CD8-positive, alpha-beta memory T cell (primary cell): ENCODE results near the gene LRPPRC. TPM values are rescaled to one million over a fixed set of nuclear protein-coding genes. Genes with fewer than 3 reads are reported as not detected.

Experiments used
- CTCF ChIA-PET: fragments of 350-600 bp; sonication (Branson Sonifier 250); formaldehyde crosslinking; loops from one replicate; lab custom pipeline; 2021; ENCODE audit warnings: antibody characterized with exemption; lab: Charles Lee
- POLR2A ChIA-PET: fragments of 350-600 bp; sonication (Branson Sonifier 250); formaldehyde crosslinking; loops from one replicate; lab custom pipeline; 2021; ENCODE audit warnings: antibody characterized with exemption; lab: Charles Lee
- DNase-seq, 5 donors: peaks; one replicate each; pipeline versions ENCODE4 v3.0.0 to v3.0.0-alpha.2; 2020 to 2022; ENCODE audit warnings: mixed read lengths in 1 of 5
- H3K27ac ChIP-seq: one replicate; pipeline ENCODE4 v1.7.0; 2013; ENCODE audit warnings: low read depth, mild to moderate bottlenecking, low read length, moderate library complexity
- H3K27me3 ChIP-seq: 2 replicates; pipeline ENCODE4 v1.7.0; 2013; ENCODE audit warnings: low read length, mild to moderate bottlenecking; ENCODE audit not compliant: insufficient read depth, poor library complexity, severe bottlenecking
- H3K36me3 ChIP-seq: 2 replicates; pipeline ENCODE4 v1.7.0; 2013; ENCODE audit warnings: mild to moderate bottlenecking, low read length, moderate library complexity; ENCODE audit not compliant: insufficient read depth
- H3K4me1 ChIP-seq: 2 replicates; pipeline ENCODE4 v1.7.0; 2013; ENCODE audit warnings: mild to moderate bottlenecking, low read length, moderate library complexity; ENCODE audit not compliant: insufficient read depth
- H3K4me3 ChIP-seq: 2 replicates; pipeline ENCODE4 v1.7.0; 2013; ENCODE audit warnings: mild to moderate bottlenecking, low read length
- H3K9me3 ChIP-seq: 2 replicates; pipeline ENCODE4 v1.7.0; 2013; ENCODE audit warnings: mild to moderate bottlenecking, low read length
- H3K27ac Mint-ChIP-seq, 8 donors: one replicate each; pipeline ENCODE4 v1.8.0; 2020 to 2021; ENCODE audit warnings: mixed read lengths in 8 of 8, mild to moderate bottlenecking in 6 of 8, inconsistent platforms in 3 of 8, moderate library complexity in 3 of 8
- H3K27me3 Mint-ChIP-seq, 2 donors: one replicate each; pipeline ENCODE4 v1.8.0; 2020 to 2021; ENCODE audit warnings: mixed read lengths in 2 of 2, mild to moderate bottlenecking in 1 of 2, moderate library complexity in 1 of 2
- H3K36me3 Mint-ChIP-seq, 3 donors: one replicate each; pipeline ENCODE4 v1.8.0; 2020 to 2021; ENCODE audit warnings: mixed read lengths in 3 of 3, inconsistent platforms in 1 of 3, mild to moderate bottlenecking in 1 of 3
- H3K4me1 Mint-ChIP-seq, 3 donors: one replicate each; pipeline ENCODE4 v1.8.0; 2020 to 2021; ENCODE audit warnings: mixed read lengths in 3 of 3, inconsistent platforms in 1 of 3, mild to moderate bottlenecking in 1 of 3
- H3K4me3 Mint-ChIP-seq, 7 donors: one replicate each; pipeline ENCODE4 v1.8.0; 2020 to 2021; ENCODE audit warnings: mixed read lengths in 7 of 7, mild to moderate bottlenecking in 6 of 7, moderate library complexity in 4 of 7, inconsistent platforms in 2 of 7
- H3K9me3 Mint-ChIP-seq, 5 donors: one replicate each; pipeline ENCODE4 v1.8.0; 2020 to 2022; ENCODE audit warnings: mixed read lengths in 5 of 5, mild to moderate bottlenecking in 3 of 5, moderate library complexity in 2 of 5, inconsistent platforms in 1 of 5
- polyA plus RNA-seq: library from polyadenylated mRNA; unstranded; fragments of 300-500 nt; fragmentation: Illumina TruSeq; gene quantifications from one replicate; pipeline ENCODE4 v1.2.3, GENCODE V29; 2021
- total RNA-seq, 2 experiments: library from RNA; stranded (reverse); gene quantifications; one replicate each; pipeline ENCODE4 v1.2.3, GENCODE V29; 2021

LRPPRC gene
- total and polyA plus RNA-seq, 3 experiments from 2014 or later: 41.0 to 166 (median 164) TPM

GRCh38 chr2:43960921-43961320 is 34.9 kb downstream of the LRPPRC start:
- Histone ChIP-seq H3K4me1 (no peaks in the 10 kb centered on the region), H3K4me3 (no peak overlapping the region), H3K9me3 (no peaks in the 10 kb centered on the region), H3K27ac (no peak overlapping the region), H3K36me3 (peaks cover 38% of the 10 kb centered on the region), H3K27me3 (no peaks in the 10 kb centered on the region)
- Mint-ChIP-seq H3K27me3 (no peaks in the 10 kb centered on the region), H3K9me3 (no peaks in the 10 kb centered on the region), H3K27ac (no peak overlapping the region), H3K4me3 (no peak overlapping the region), H3K4me1 (peaks cover 0 to 4% (median 3%) of the 10 kb centered on the region in 3 donors), H3K36me3 (peaks cover 12 to 86% (median 30%) of the 10 kb centered on the region in 3 donors)
- no peak for DNase-seq
- POLR2A ChIA-PET: no interaction called here
- CTCF ChIA-PET: no interaction called here

- no peaks in the 10 kb centered on the region for H3K27me3 Mint-ChIP-seq
- H3K4me1 ChIP-seq: no peaks in the 10 kb centered on the region
- ChIA-PET CTCF (no interaction called here), POLR2A (no interaction called here)
- no peaks in the 10 kb centered on the region for H3K4me1 Mint-ChIP-seq
- H3K4me3 Mint-ChIP-seq: no peak overlapping the region
- H3K36me3 Mint-ChIP-seq: peaks cover 10 to 88% (median 31%) of the 10 kb centered on the region in 3 donors
- no peak overlapping the region for H3K27ac ChIP-seq
- H3K27ac Mint-ChIP-seq: no peak overlapping the region
- no peaks in the 10 kb centered on the region for H3K9me3 Mint-ChIP-seq
- peaks cover 35% of the 10 kb centered on the region for H3K36me3 ChIP-seq
- H3K4me3 ChIP-seq: no peak overlapping the region
- no peaks in the 10 kb centered on the region for H3K9me3 ChIP-seq
- DNase-seq: no peak
- H3K27me3 ChIP-seq: no peaks in the 10 kb centered on the region
Measured at GRCh38 chr2:43958397-43959275, 37.2 kb downstream of the LRPPRC start.

GRCh38 chr2:43950383-43951008 is 45.3 kb downstream of the LRPPRC start:
- CTCF ChIA-PET: no interaction called here
- no peaks in the 10 kb centered on the region for H3K9me3 ChIP-seq
- H3K4me3 ChIP-seq: no peak overlapping the region
- DNase-seq: peak in 1 of 5 donors; percentile 18
- no peak overlapping the region for H3K4me3 Mint-ChIP-seq
- H3K4me1 Mint-ChIP-seq: peaks cover 0 to 2% (median 0%) of the 10 kb centered on the region in 3 donors
- no peak overlapping the region for H3K27ac ChIP-seq
- no peaks in the 10 kb centered on the region for H3K27me3 ChIP-seq
- H3K36me3 Mint-ChIP-seq: peaks cover 0 to 80% (median 26%) of the 10 kb centered on the region in 3 donors
- H3K27me3 Mint-ChIP-seq: no peaks in the 10 kb centered on the region
- H3K4me1 ChIP-seq: no peaks in the 10 kb centered on the region
- POLR2A ChIA-PET: no interaction called here
- H3K9me3 Mint-ChIP-seq: no peaks in the 10 kb centered on the region
- H3K36me3 ChIP-seq: peaks cover 18% of the 10 kb centered on the region
- H3K27ac Mint-ChIP-seq: no peak overlapping the region

- no peak for DNase-seq
- Histone ChIP-seq H3K9me3 (no peaks in the 10 kb centered on the region), H3K27me3 (no peaks in the 10 kb centered on the region), H3K27ac (no peak overlapping the region), H3K36me3 (peaks cover 31% of the 10 kb centered on the region), H3K4me3 (no peak overlapping the region), H3K4me1 (no peaks in the 10 kb centered on the region)
- Mint-ChIP-seq H3K36me3 (peaks cover 0 to 81% (median 25%) of the 10 kb centered on the region in 3 donors), H3K4me3 (no peak overlapping the region), H3K27ac (no peak overlapping the region), H3K27me3 (no peaks in the 10 kb centered on the region), H3K4me1 (peaks cover 0 to 2% (median 0%) of the 10 kb centered on the region in 3 donors), H3K9me3 (no peaks in the 10 kb centered on the region)
- ChIA-PET POLR2A (no interaction called here), CTCF (no interaction called here)
Measured at GRCh38 chr2:43948370-43948769, 47.4 kb downstream of the LRPPRC start.

GRCh38 chr2:43946685-43947084 is 49.1 kb downstream of the LRPPRC start:
- Histone ChIP-seq H3K9me3 (no peaks in the 10 kb centered on the region), H3K36me3 (peaks cover 31% of the 10 kb centered on the region), H3K27me3 (no peaks in the 10 kb centered on the region), H3K4me3 (no peak overlapping the region), H3K27ac (no peak overlapping the region), H3K4me1 (no peaks in the 10 kb centered on the region)
- Mint-ChIP-seq H3K9me3 (no peaks in the 10 kb centered on the region), H3K36me3 (peaks cover 0 to 82% (median 21%) of the 10 kb centered on the region in 3 donors), H3K27me3 (no peaks in the 10 kb centered on the region), H3K27ac (peak overlapping the region in 1 of 8 donors; percentile 32), H3K4me1 (peaks cover 0 to 2% (median 0%) of the 10 kb centered on the region in 3 donors), H3K4me3 (no peak overlapping the region)
- ChIA-PET CTCF (no interaction called here), POLR2A (no interaction called here)
- no peak for DNase-seq

- H3K36me3 ChIP-seq: peaks cover 31% of the 10 kb centered on the region
- Mint-ChIP-seq H3K4me3 (no peak overlapping the region), H3K9me3 (no peaks in the 10 kb centered on the region), H3K27ac (no peak overlapping the region), H3K4me1 (peaks cover 0 to 2% (median 0%) of the 10 kb centered on the region in 3 donors), H3K27me3 (no peaks in the 10 kb centered on the region), H3K36me3 (peaks cover 0 to 82% (median 18%) of the 10 kb centered on the region in 3 donors)
- no peak for DNase-seq
- H3K4me1 ChIP-seq: no peaks in the 10 kb centered on the region
- POLR2A ChIA-PET: no interaction called here
- H3K27me3 ChIP-seq: no peaks in the 10 kb centered on the region
- H3K9me3 ChIP-seq: no peaks in the 10 kb centered on the region
- no peak overlapping the region for H3K4me3 ChIP-seq
- CTCF ChIA-PET: no interaction called here
- no peak overlapping the region for H3K27ac ChIP-seq
Measured at GRCh38 chr2:43945439-43945838, 50.4 kb downstream of the LRPPRC start.

GRCh38 chr2:43944915-43945314 is 50.9 kb downstream of the LRPPRC start:
- no peaks in the 10 kb centered on the region for H3K27me3 Mint-ChIP-seq
- Histone ChIP-seq H3K27ac (no peak overlapping the region), H3K27me3 (no peaks in the 10 kb centered on the region), H3K36me3 (peaks cover 31% of the 10 kb centered on the region), H3K4me3 (no peak overlapping the region), H3K4me1 (no peaks in the 10 kb centered on the region), H3K9me3 (no peaks in the 10 kb centered on the region)
- CTCF ChIA-PET: no interaction called here
- peaks cover 0 to 83% (median 17%) of the 10 kb centered on the region in 3 donors for H3K36me3 Mint-ChIP-seq
- H3K4me1 Mint-ChIP-seq: no peaks in the 10 kb centered on the region
- POLR2A ChIA-PET: no interaction called here
- no peak overlapping the region for H3K27ac Mint-ChIP-seq
- H3K4me3 Mint-ChIP-seq: no peak overlapping the region
- no peaks in the 10 kb centered on the region for H3K9me3 Mint-ChIP-seq
- no peak for DNase-seq

GRCh38 chr2:43943809-43944452 is 51.9 kb downstream of the LRPPRC start:
- H3K4me1 ChIP-seq: no peaks in the 10 kb centered on the region
- Mint-ChIP-seq H3K9me3 (no peaks in the 10 kb centered on the region), H3K36me3 (peaks cover 0 to 82% (median 23%) of the 10 kb centered on the region in 3 donors), H3K4me3 (no peak overlapping the region), H3K27ac (no peak overlapping the region), H3K27me3 (no peaks in the 10 kb centered on the region), H3K4me1 (no peaks in the 10 kb centered on the region)
- peaks cover 31% of the 10 kb centered on the region for H3K36me3 ChIP-seq
- CTCF ChIA-PET: no interaction called here
- no peaks in the 10 kb centered on the region for H3K9me3 ChIP-seq
- H3K4me3 ChIP-seq: no peak overlapping the region
- H3K27ac ChIP-seq: no peak overlapping the region
- POLR2A ChIA-PET: no interaction called here
- DNase-seq: no peak
- no peaks in the 10 kb centered on the region for H3K27me3 ChIP-seq
